SK-N-SH treated with all-trans-retinoic acid at 6 μM for 48 hours (cell line): ENCODE measurements around the gene HSP90AA1.

Source experiments
- ATAC-seq: fragments of 200-7000 bp; cut with Tn5 transposase; 3 replicates; pipeline ENCODE4 v1.9.1; 2020; ENCODE audit warnings: mild to moderate bottlenecking, moderate library complexity
- ARNTL ChIP-seq: fragments of 450-650 bp; formaldehyde crosslinking; IDR thresholded peaks from 2 replicates; pipeline ENCODE4 v1.5.0; 2020; ENCODE audit warnings: low read depth, mild to moderate bottlenecking, moderate library complexity, borderline replicate concordance
- BACH2 ChIP-seq: fragments of 250-450 bp; sonication (Bioruptor Pico); IDR thresholded peaks from 2 replicates; pipeline ENCODE4 v1.9.0; 2021; ENCODE audit warnings: mild to moderate bottlenecking, borderline replicate concordance
- CREB5 ChIP-seq: fragments of 250-450 bp; sonication (Bioruptor Pico); IDR thresholded peaks from 2 replicates; pipeline ENCODE4 v1.5.1; 2020; ENCODE audit warnings: low read depth, mild to moderate bottlenecking, moderate library complexity
- CSRNP3 ChIP-seq: fragments of 250-450 bp; sonication (Bioruptor Pico); IDR thresholded peaks from 2 replicates; pipeline ENCODE4 v1.5.1; 2021; ENCODE audit warnings: mild to moderate bottlenecking, moderate library complexity
- ESRRG ChIP-seq: fragments of 250-450 bp; sonication (Bioruptor Pico); IDR thresholded peaks from 2 replicates; pipeline ENCODE4 v1.6.1; 2021; ENCODE audit warnings: mild to moderate bottlenecking
- GLIS3 ChIP-seq: fragments of 250-450 bp; sonication (Bioruptor Pico); IDR thresholded peaks from 2 replicates; pipeline ENCODE4 v1.5.0; 2020; ENCODE audit warnings: mild to moderate bottlenecking, moderate library complexity
- ISL1 ChIP-seq: fragments of 250-450 bp; sonication (Bioruptor Pico); IDR thresholded peaks from 2 replicates; pipeline ENCODE4 v2.1.2; 2022; ENCODE audit warnings: mild to moderate bottlenecking, moderate library complexity
- PATZ1 ChIP-seq: fragments of 250-450 bp; sonication (Bioruptor Pico); IDR thresholded peaks from 2 replicates; pipeline ENCODE4 v1.8.0; 2020; ENCODE audit warnings: mild to moderate bottlenecking, moderate library complexity, borderline replicate concordance
- POU6F1 ChIP-seq: fragments of 250-450 bp; sonication (Bioruptor Pico); IDR thresholded peaks from 2 replicates; pipeline ENCODE4 v1.8.0; 2021; ENCODE audit warnings: low read depth, mild to moderate bottlenecking, moderate library complexity, borderline replicate concordance
- PPARA ChIP-seq: fragments of 250-450 bp; sonication (Bioruptor Pico); IDR thresholded peaks from 2 replicates; pipeline ENCODE4 v1.5.0; 2020; ENCODE audit warnings: mild to moderate bottlenecking, borderline replicate concordance
- RARB ChIP-seq: fragments of 250-450 bp; sonication (Bioruptor Pico); IDR thresholded peaks from 2 replicates; pipeline ENCODE4 v1.8.0; 2021; ENCODE audit warnings: mild to moderate bottlenecking, moderate library complexity
- TSHZ2 ChIP-seq: fragments of 250-450 bp; sonication (Bioruptor Pico); IDR thresholded peaks from 2 replicates; pipeline ENCODE4 v1.5.0; 2020; ENCODE audit warnings: mild to moderate bottlenecking, moderate library complexity
- ZFP3 ChIP-seq: fragments of 250-450 bp; sonication (Bioruptor Pico); IDR thresholded peaks from 2 replicates; pipeline ENCODE4 v1.5.0; 2020; ENCODE audit warnings: mild to moderate bottlenecking, moderate library complexity
- ZFP30 ChIP-seq: fragments of 450-650 bp; formaldehyde crosslinking; IDR thresholded peaks from 2 replicates; pipeline ENCODE4 v1.5.0; 2022; ENCODE audit warnings: mild to moderate bottlenecking, moderate library complexity
- ZNF70 ChIP-seq: fragments of 450-650 bp; formaldehyde crosslinking; IDR thresholded peaks from 2 replicates; pipeline ENCODE4 v1.5.0; 2020; ENCODE audit warnings: mild to moderate bottlenecking, moderate library complexity

The HSP90AA1 gene

GRCh38 chr14:102087762-102088011 is 843 bp upstream of the HSP90AA1 start (continued):
- TF ChIP-seq CREB5 (no peak), TSHZ2 (no peak), BACH2 (CRISPR knock-in tag) (no peak), ZFP30 (CRISPR knock-in tag) (no peak), ZNF70 (CRISPR knock-in tag) (no peak), ARNTL (CRISPR knock-in tag) (no peak)
- TF ChIP-seq, all 23 proteins: peak for 0

- TF ChIP-seq POU6F1 (CRISPR knock-in tag) (no peak), CREB5 (no peak), ZFP3 (CRISPR knock-in tag) (no peak)
- no peak; the same call in 1 of the 3 replicates for ATAC-seq
Measured at GRCh38 chr14:102086709-102086971, 204 bp downstream of the HSP90AA1 start.

- TF ChIP-seq RARB (CRISPR knock-in tag) (no peak), BACH2 (CRISPR knock-in tag) (no peak), TSHZ2 (no peak), PATZ1 (CRISPR knock-in tag) (no peak)
- ATAC-seq, result peak; percentile 18
Measured at GRCh38 chr14:102085948-102086708, 716 bp downstream of the HSP90AA1 start.

- no peak for TF ChIP-seq ARNTL (CRISPR knock-in tag)
- TF ChIP-seq GLIS3 (CRISPR knock-in tag), result no peak
- TF ChIP-seq TSHZ2, result no peak
- no peak for TF ChIP-seq CSRNP3 (CRISPR knock-in tag)
- TF ChIP-seq ESRRG (CRISPR knock-in tag), result no peak
- TF ChIP-seq ZFP3 (CRISPR knock-in tag), result no peak
- TF ChIP-seq PPARA (CRISPR knock-in tag), result no peak
- TF ChIP-seq ISL1 (CRISPR knock-in tag), result no peak
- no peak for ATAC-seq
Measured at GRCh38 chr14:102085488-102085887, 1.4 kb downstream of the HSP90AA1 start.
